NB4 (cell line): Measurements from ENCODE around the gene CRTAC1.

ENCODE experiments used
- MYC ChIP-seq: IDR thresholded peaks from 2 replicates; pipeline ENCODE4 v1.6.1; 2011; ENCODE audit warnings: low read depth, low read length
- POLR2A ChIP-seq: IDR thresholded peaks from 2 replicates; pipeline ENCODE4 v1.6.1; 2011; ENCODE audit warnings: mild to moderate bottlenecking; ENCODE audit not compliant: insufficient read length; ENCODE audit errors: extremely low read depth
- TF ChIP-seq, protein P1 (sequence below): IDR thresholded peaks from one replicate; pipeline ENCODE4 v1.5.1; 2012; ENCODE audit warnings: low read depth, low read length
- TF ChIP-seq, protein P2 (sequence below): IDR thresholded peaks from 2 replicates; pipeline ENCODE4 v1.6.1; 2011; ENCODE audit warnings: low read depth, low read length

GRCh38 chr10:97961945-97962344, 68.5 kb downstream of the CRTAC1 start:
- TF ChIP-seq, protein P1, sequence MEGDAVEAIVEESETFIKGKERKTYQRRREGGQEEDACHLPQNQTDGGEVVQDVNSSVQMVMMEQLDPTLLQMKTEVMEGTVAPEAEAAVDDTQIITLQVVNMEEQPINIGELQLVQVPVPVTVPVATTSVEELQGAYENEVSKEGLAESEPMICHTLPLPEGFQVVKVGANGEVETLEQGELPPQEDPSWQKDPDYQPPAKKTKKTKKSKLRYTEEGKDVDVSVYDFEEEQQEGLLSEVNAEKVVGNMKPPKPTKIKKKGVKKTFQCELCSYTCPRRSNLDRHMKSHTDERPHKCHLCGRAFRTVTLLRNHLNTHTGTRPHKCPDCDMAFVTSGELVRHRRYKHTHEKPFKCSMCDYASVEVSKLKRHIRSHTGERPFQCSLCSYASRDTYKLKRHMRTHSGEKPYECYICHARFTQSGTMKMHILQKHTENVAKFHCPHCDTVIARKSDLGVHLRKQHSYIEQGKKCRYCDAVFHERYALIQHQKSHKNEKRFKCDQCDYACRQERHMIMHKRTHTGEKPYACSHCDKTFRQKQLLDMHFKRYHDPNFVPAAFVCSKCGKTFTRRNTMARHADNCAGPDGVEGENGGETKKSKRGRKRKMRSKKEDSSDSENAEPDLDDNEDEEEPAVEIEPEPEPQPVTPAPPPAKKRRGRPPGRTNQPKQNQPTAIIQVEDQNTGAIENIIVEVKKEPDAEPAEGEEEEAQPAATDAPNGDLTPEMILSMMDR = no peak
- no peak for TF ChIP-seq POLR2A
- TF ChIP-seq MYC = no peak
- TF ChIP-seq, protein P2, sequence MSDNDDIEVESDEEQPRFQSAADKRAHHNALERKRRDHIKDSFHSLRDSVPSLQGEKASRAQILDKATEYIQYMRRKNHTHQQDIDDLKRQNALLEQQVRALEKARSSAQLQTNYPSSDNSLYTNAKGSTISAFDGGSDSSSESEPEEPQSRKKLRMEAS = no peak
